HL-60 (cell line): ENCODE results near the gene SMPD1.

Experiments
- DNase-seq, 2 experiments: peaks; one replicate each; pipeline ENCODE4 v3.0.0-alpha.2; 2010 to 2020; ENCODE audit warnings: low read depth in 1 of 2, low spot score in 1 of 2
- H3K27ac ChIP-seq: fragments of 250-450 bp; sonication (Bioruptor Pico); replicated peaks from 2 replicates; pipeline ENCODE4 v1.5.1; 2020; ENCODE audit warnings: mild to moderate bottlenecking, moderate library complexity
- H3K27me3 ChIP-seq: fragments of 250-450 bp; sonication (Bioruptor Pico); 2 replicates; pipeline ENCODE4 v1.5.1; 2021; ENCODE audit warnings: mild to moderate bottlenecking, moderate library complexity; ENCODE audit not compliant: insufficient read depth, poor library complexity, severe bottlenecking
- H3K4me3 ChIP-seq: replicated peaks from 2 replicates; pipeline ENCODE4 v1.5.1; 2011; ENCODE audit warnings: mild to moderate bottlenecking, control low read depth, low read length; ENCODE audit not compliant: insufficient read depth
- CTCF ChIP-seq: IDR thresholded peaks from one replicate; pipeline ENCODE4 v1.5.1; 2011; ENCODE audit warnings: low read length, control low read depth, inconsistent platforms; ENCODE audit not compliant: insufficient read depth
- GABPA ChIP-seq: IDR thresholded peaks from 2 replicates; pipeline ENCODE4 v1.6.1; 2012; ENCODE audit warnings: low read depth
- POLR2AphosphoS5 ChIP-seq: IDR thresholded peaks from 2 replicates; pipeline ENCODE4 v1.6.1; 2012; ENCODE audit warnings: low read depth
- REST ChIP-seq: IDR thresholded peaks from 2 replicates; pipeline ENCODE4 v1.6.1; 2012; ENCODE audit warnings: low read depth; ENCODE audit not compliant: insufficient replicate concordance
- SPI1 ChIP-seq: IDR thresholded peaks from 2 replicates; pipeline ENCODE4 v1.6.1; 2012; ENCODE audit warnings: low read depth, mild to moderate bottlenecking, borderline replicate concordance

Gene SMPD1

GRCh38 chr11:6411594-6412031 lies 21.3 kb downstream of the SMPD1 start:
- Histone ChIP-seq H3K27me3 (no peaks in the 10 kb centered on the region), H3K27ac (no peak overlapping the region), H3K4me3 (no peak overlapping the region)
- no peak for TF ChIP-seq SPI1
- TF ChIP-seq GABPA: no peak
- TF ChIP-seq CTCF: no peak
- TF ChIP-seq POLR2AphosphoS5: no peak
- TF ChIP-seq REST: no peak
- DNase-seq: no peak

GRCh38 chr11:6413791-6414201 lies 23.5 kb downstream of the SMPD1 start:
- DNase-seq: no peak
- TF ChIP-seq SPI1: no peak
- no peak for TF ChIP-seq REST
- no peak for TF ChIP-seq CTCF
- TF ChIP-seq POLR2AphosphoS5: no peak
- no peak for TF ChIP-seq GABPA
- H3K4me3 ChIP-seq: no peak overlapping the region
- H3K27ac ChIP-seq: no peak overlapping the region
- H3K27me3 ChIP-seq: peaks cover 20% of the 10 kb centered on the region

DNA sequence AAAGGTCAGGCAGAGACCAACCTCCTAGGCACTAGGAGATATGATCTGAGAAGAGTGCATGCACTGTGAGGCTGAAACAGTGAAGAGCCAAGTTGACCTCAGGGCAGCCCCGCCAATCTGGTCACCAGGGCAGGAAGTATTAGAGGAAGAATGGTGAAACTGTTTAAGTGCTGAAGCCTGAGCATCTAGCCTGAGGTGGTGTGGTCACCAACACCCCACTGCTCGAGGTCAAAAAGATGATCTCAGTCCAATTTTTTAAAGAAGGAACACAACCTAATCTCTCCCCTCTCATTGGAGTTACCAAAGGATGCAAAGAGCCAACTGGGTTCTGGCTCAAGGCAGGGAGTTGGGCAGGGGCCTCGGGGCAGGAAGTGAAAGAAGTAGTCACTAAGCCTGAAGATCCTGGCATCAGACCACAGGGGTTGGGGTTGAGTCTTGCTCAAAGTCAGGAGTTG lies 24.6 kb downstream of the SMPD1 start:
- Histone ChIP-seq H3K27me3 (peaks cover 26% of the 10 kb centered on the region), H3K4me3 (no peak overlapping the region), H3K27ac (no peak overlapping the region)
- TF ChIP-seq REST (no peak), SPI1 (no peak), GABPA (no peak), CTCF (no peak), POLR2AphosphoS5 (no peak)
- DNase-seq: peak; percentile 13 to 45
